ENCODE measurements around the gene PLEKHG4B.

Gene PLEKHG4B

DNA sequence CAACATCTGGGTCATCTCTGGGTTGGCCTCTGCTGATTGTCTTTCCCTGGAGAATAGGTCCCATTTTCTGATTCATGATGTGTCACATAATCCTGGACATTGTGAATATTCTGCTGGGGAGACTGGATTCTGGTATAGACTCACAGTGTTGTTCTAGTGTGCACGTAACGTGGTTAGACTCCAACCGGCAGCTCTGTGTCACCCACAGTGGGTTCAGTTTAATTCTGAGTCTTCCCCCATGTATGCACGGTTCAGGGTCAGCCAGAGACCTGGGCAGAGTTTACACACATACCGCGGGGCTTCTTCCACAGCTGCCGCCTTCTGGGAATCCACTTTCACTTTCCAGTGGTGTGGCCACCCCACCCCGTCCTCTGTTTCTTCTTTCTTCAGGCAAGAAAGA, 61.3 kb downstream of the PLEKHG4B start:
- Histone ChIP-seq H3K4me2 (ENCODE audit: insufficient read depth, low read length, poor library complexity, severe bottlenecking) (no peak overlapping the region), H2BK120ac (ENCODE audit: low read depth, low read length) (no peak overlapping the region), H3K14ac (ENCODE audit: low read length) (no peak overlapping the region), H4K91ac (ENCODE audit: low read depth, low read length, poor library complexity) (no peak overlapping the region), H3K18ac (ENCODE audit: low read length) (no peak overlapping the region), H3K4me1 (ENCODE audit: control insufficient read depth in 2 of 2, insufficient read depth in 1 of 2, low read depth in 1 of 2, low read length in 2 of 2) (peaks cover 0 to 8% of the 10 kb centered on the region in 2 donors), H3K27me3 (ENCODE audit: control insufficient read depth in 3 of 3, insufficient read depth in 3 of 3, low read depth in 1 of 3, low read length in 3 of 3) (no peaks in the 10 kb centered on the region), H4K8ac (ENCODE audit: low read depth, low read length) (no peak overlapping the region), H2AFZ (ENCODE audit: low read length) (no peak overlapping the region), H2BK12ac (ENCODE audit: low read length) (no peak overlapping the region), H3K9ac (ENCODE audit: low read depth, low read length, poor library complexity) (no peak overlapping the region), H3K4me3 (ENCODE audit: low read length in 2 of 2) (no peak overlapping the region), H3K23ac (ENCODE audit: low read depth, low read length, poor library complexity) (no peak overlapping the region), H2AK5ac (ENCODE audit: low read depth, low read length) (no peak overlapping the region), H2BK15ac (ENCODE audit: low read length) (no peak overlapping the region), H2BK5ac (ENCODE audit: low read length) (no peak overlapping the region), H3K27ac (replicated peaks; ENCODE audit: low read length) (no peak overlapping the region), H3K36me3 (replicated peaks in 1 of 2; ENCODE audit: control insufficient read depth in 2 of 2, insufficient read depth in 2 of 2, low read length in 2 of 2) (peaks cover 44 to 47% of the 10 kb centered on the region in 2 donors), H3K9me3 (replicated peaks in 1 of 2; ENCODE audit: control insufficient read depth in 2 of 2, insufficient read depth in 1 of 2, low read depth in 1 of 2, low read length in 2 of 2) (peaks cover 3 to 5% of the 10 kb centered on the region in 2 donors), H3K4ac (ENCODE audit: low read length) (no peak overlapping the region), H3K79me1 (ENCODE audit: low read depth, low read length) (no peaks in the 10 kb centered on the region)
- DNase-seq (ENCODE audit: low spot score), result no peak
- WGBS, 2 donors (ENCODE audit: extremely low coverage in 2 of 2, insufficient read length in 2 of 2, insufficient replicate concordance in 1 of 2), result no CpG with 5 or more reads among the region's 8 CpGs

DNA sequence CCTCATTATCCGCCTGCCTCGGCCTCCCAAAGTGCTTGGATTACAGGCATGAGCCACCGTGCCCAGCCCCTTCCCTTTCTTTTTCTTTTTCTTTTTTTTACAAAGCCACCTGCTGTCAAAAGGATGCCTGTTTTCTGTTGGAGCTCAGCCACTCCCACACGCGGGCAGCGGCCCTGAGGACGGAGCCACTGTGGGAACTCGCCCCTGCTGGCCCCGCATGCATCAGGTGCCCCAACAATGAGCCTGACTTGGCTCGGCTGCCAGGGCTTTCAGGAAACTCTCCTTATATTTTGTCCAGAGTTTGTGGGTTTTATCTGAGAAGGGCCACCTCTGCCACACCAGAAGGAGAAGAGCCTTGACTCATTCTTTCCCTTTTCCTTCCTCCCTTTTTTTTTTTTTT, 62.3 kb downstream of the PLEKHG4B start:
- H3K4me2 ChIP-seq (ENCODE audit: insufficient read depth, low read length, poor library complexity, severe bottlenecking), result no peak overlapping the region
- no peak overlapping the region for H2BK15ac ChIP-seq (ENCODE audit: low read length)
- peaks cover 0 to 8% of the 10 kb centered on the region in 2 donors for H3K4me1 ChIP-seq (ENCODE audit: control insufficient read depth in 2 of 2, insufficient read depth in 1 of 2, low read depth in 1 of 2, low read length in 2 of 2)
- H3K9me3 ChIP-seq (replicated peaks in 1 of 2; ENCODE audit: control insufficient read depth in 2 of 2, insufficient read depth in 1 of 2, low read depth in 1 of 2, low read length in 2 of 2), result peaks cover 0 to 3% of the 10 kb centered on the region in 2 donors
- H3K18ac ChIP-seq (ENCODE audit: low read length), result no peak overlapping the region
- H4K91ac ChIP-seq (ENCODE audit: low read depth, low read length, poor library complexity), result no peak overlapping the region
- no peak overlapping the region for H3K14ac ChIP-seq (ENCODE audit: low read length)
- no peak overlapping the region for H2BK5ac ChIP-seq (ENCODE audit: low read length)
- no peak overlapping the region for H2BK120ac ChIP-seq (ENCODE audit: low read depth, low read length)
- H4K8ac ChIP-seq (ENCODE audit: low read depth, low read length), result no peak overlapping the region
- no peaks in the 10 kb centered on the region for H3K27me3 ChIP-seq (ENCODE audit: control insufficient read depth in 3 of 3, insufficient read depth in 3 of 3, low read depth in 1 of 3, low read length in 3 of 3)
- no peaks in the 10 kb centered on the region for H3K79me1 ChIP-seq (ENCODE audit: low read depth, low read length)
- peak overlapping the region; percentile 31 for H3K27ac ChIP-seq (replicated peaks; ENCODE audit: low read length)
- peak; percentile 24 for DNase-seq (ENCODE audit: low spot score)
- no peak overlapping the region for H3K4me3 ChIP-seq (ENCODE audit: low read length in 2 of 2)
- no CpG with 5 or more reads among the region's 10 CpGs for WGBS, 2 donors (ENCODE audit: extremely low coverage in 2 of 2, insufficient read length in 2 of 2, insufficient replicate concordance in 1 of 2)
- peak overlapping the region; percentile 87 for H2AK5ac ChIP-seq (ENCODE audit: low read depth, low read length)
- no peak overlapping the region for H2AFZ ChIP-seq (ENCODE audit: low read length)
- H3K36me3 ChIP-seq (replicated peaks in 1 of 2; ENCODE audit: control insufficient read depth in 2 of 2, insufficient read depth in 2 of 2, low read length in 2 of 2), result peaks cover 48% of the 10 kb centered on the region in 2 donors
- no peak overlapping the region for H3K9ac ChIP-seq (ENCODE audit: low read depth, low read length, poor library complexity)
- H3K23ac ChIP-seq (ENCODE audit: low read depth, low read length, poor library complexity), result no peak overlapping the region
- no peak overlapping the region for H3K4ac ChIP-seq (ENCODE audit: low read length)
- H2BK12ac ChIP-seq (ENCODE audit: low read length), result no peak overlapping the region

GRCh38 chr5:154826-155225, 62.9 kb downstream of the PLEKHG4B start:
- no peak overlapping the region for H2AFZ ChIP-seq (ENCODE audit: low read length)
- H2AK5ac ChIP-seq (ENCODE audit: low read depth, low read length), result peak overlapping the region; percentile 87
- no peak overlapping the region for H4K91ac ChIP-seq (ENCODE audit: low read depth, low read length, poor library complexity)
- no peak overlapping the region for H3K4ac ChIP-seq (ENCODE audit: low read length)
- no peaks in the 10 kb centered on the region for H3K27me3 ChIP-seq (ENCODE audit: control insufficient read depth in 3 of 3, insufficient read depth in 3 of 3, low read depth in 1 of 3, low read length in 3 of 3)
- no peak overlapping the region for H3K4me2 ChIP-seq (ENCODE audit: insufficient read depth, low read length, poor library complexity, severe bottlenecking)
- no peak for DNase-seq (ENCODE audit: low spot score)
- no peak overlapping the region for H2BK120ac ChIP-seq (ENCODE audit: low read depth, low read length)
- H2BK15ac ChIP-seq (ENCODE audit: low read length), result no peak overlapping the region
- no CpG with 5 or more reads among the region's 18 CpGs for WGBS, 2 donors (ENCODE audit: extremely low coverage in 2 of 2, insufficient read length in 2 of 2, insufficient replicate concordance in 1 of 2)
- H4K8ac ChIP-seq (ENCODE audit: low read depth, low read length), result no peak overlapping the region
- H3K4me1 ChIP-seq (ENCODE audit: control insufficient read depth in 2 of 2, insufficient read depth in 1 of 2, low read depth in 1 of 2, low read length in 2 of 2), result peaks cover 0 to 8% of the 10 kb centered on the region in 2 donors
- peak overlapping the region; percentile 25 for H2BK5ac ChIP-seq (ENCODE audit: low read length)
- H3K36me3 ChIP-seq (replicated peaks in 1 of 2; ENCODE audit: control insufficient read depth in 2 of 2, insufficient read depth in 2 of 2, low read length in 2 of 2), result peaks cover 47 to 50% of the 10 kb centered on the region in 2 donors
- peak overlapping the region; percentile 54 for H3K9ac ChIP-seq (ENCODE audit: low read depth, low read length, poor library complexity)
- H3K4me3 ChIP-seq (ENCODE audit: low read length in 2 of 2), result no peak overlapping the region
- peaks cover 0 to 3% of the 10 kb centered on the region in 2 donors for H3K9me3 ChIP-seq (replicated peaks in 1 of 2; ENCODE audit: control insufficient read depth in 2 of 2, insufficient read depth in 1 of 2, low read depth in 1 of 2, low read length in 2 of 2)
- H3K27ac ChIP-seq (replicated peaks; ENCODE audit: low read length), result no peak overlapping the region
- H3K23ac ChIP-seq (ENCODE audit: low read depth, low read length, poor library complexity), result peak overlapping the region; percentile 35
- no peak overlapping the region for H3K14ac ChIP-seq (ENCODE audit: low read length)
- peak overlapping the region; percentile 81 for H3K18ac ChIP-seq (ENCODE audit: low read length)
- no peaks in the 10 kb centered on the region for H3K79me1 ChIP-seq (ENCODE audit: low read depth, low read length)
- H2BK12ac ChIP-seq (ENCODE audit: low read length), result no peak overlapping the region

DNA sequence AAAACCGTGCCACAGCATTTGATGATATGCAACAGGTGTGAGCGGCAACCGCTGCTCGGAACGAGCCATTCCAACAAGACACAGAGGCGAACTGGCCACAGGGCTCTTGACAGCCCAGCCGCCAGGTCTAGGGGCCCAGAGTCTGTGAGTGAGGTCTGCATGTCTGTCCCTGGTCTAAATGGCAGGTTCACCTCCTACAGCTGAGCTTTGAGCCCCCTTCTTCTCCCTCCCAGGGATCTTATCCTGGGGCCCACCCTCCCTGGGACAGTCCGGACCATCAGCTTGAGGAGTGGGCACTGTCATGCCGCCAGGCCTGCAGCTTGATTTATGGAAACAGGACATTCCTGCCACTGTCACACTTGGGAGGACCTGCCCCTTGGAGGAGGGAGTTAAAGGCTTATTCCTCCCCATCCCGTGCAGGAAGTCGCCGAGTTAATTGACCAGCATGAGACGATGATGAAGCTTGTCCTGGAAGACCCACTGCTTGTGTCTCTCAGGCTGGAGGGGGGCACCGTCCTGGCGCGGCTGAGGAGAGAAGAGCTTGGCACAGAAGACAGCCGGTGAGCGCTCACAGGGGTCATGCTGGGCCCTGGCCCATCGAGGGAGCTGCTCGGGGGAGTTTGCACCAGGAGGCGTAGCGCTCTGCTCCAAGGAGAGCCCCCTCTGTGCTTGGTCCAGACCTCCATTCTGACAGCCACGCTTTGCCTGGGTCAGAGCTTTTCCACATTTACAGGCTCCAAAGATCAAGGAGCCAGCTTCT, 63.9 kb downstream of the PLEKHG4B start:
- no CpG with 5 or more reads among the region's 23 CpGs for WGBS, 2 donors (ENCODE audit: extremely low coverage in 2 of 2, insufficient read length in 2 of 2, insufficient replicate concordance in 1 of 2)
- H3K4ac ChIP-seq (ENCODE audit: low read length), result no peak overlapping the region

More for the DNA sequence above, 63.9 kb downstream of the PLEKHG4B start:
- no peak overlapping the region for H2BK12ac ChIP-seq (ENCODE audit: low read length)
- H4K8ac ChIP-seq (ENCODE audit: low read depth, low read length), result no peak overlapping the region
- H3K4me1 ChIP-seq (ENCODE audit: control insufficient read depth in 2 of 2, insufficient read depth in 1 of 2, low read depth in 1 of 2, low read length in 2 of 2), result peaks cover 0 to 8% of the 10 kb centered on the region in 2 donors
- H2BK5ac ChIP-seq (ENCODE audit: low read length), result no peak overlapping the region
- no peaks in the 10 kb centered on the region for H3K27me3 ChIP-seq (ENCODE audit: control insufficient read depth in 3 of 3, insufficient read depth in 3 of 3, low read depth in 1 of 3, low read length in 3 of 3)
- no peak overlapping the region for H3K18ac ChIP-seq (ENCODE audit: low read length)
- no peak overlapping the region for H3K27ac ChIP-seq (replicated peaks; ENCODE audit: low read length)
- no peak overlapping the region for H4K91ac ChIP-seq (ENCODE audit: low read depth, low read length, poor library complexity)
- H3K9ac ChIP-seq (ENCODE audit: low read depth, low read length, poor library complexity), result no peak overlapping the region
- H3K23ac ChIP-seq (ENCODE audit: low read depth, low read length, poor library complexity), result peak overlapping the region; percentile 38
- H3K36me3 ChIP-seq (replicated peaks in 1 of 2; ENCODE audit: control insufficient read depth in 2 of 2, insufficient read depth in 2 of 2, low read length in 2 of 2), result peaks cover 43 to 51% of the 10 kb centered on the region in 2 donors
- no peak overlapping the region for H3K4me3 ChIP-seq (ENCODE audit: low read length in 2 of 2)
- H3K4me2 ChIP-seq (ENCODE audit: insufficient read depth, low read length, poor library complexity, severe bottlenecking), result no peak overlapping the region
- no peak overlapping the region for H2BK120ac ChIP-seq (ENCODE audit: low read depth, low read length)
- peaks cover 0 to 3% of the 10 kb centered on the region in 2 donors for H3K9me3 ChIP-seq (replicated peaks in 1 of 2; ENCODE audit: control insufficient read depth in 2 of 2, insufficient read depth in 1 of 2, low read depth in 1 of 2, low read length in 2 of 2)
- H3K79me1 ChIP-seq (ENCODE audit: low read depth, low read length), result no peaks in the 10 kb centered on the region
- H2AFZ ChIP-seq (ENCODE audit: low read length), result no peak overlapping the region
- H2BK15ac ChIP-seq (ENCODE audit: low read length), result no peak overlapping the region
- DNase-seq (ENCODE audit: low spot score), result no peak
- H2AK5ac ChIP-seq (ENCODE audit: low read depth, low read length), result no peak overlapping the region
- H3K14ac ChIP-seq (ENCODE audit: low read length), result no peak overlapping the region

Measured in neuronal stem cell (in vitro differentiated cells).